T-helper 2 cell treated with Interferon-gamma antibody and Interleukin-4, amounts not matched to agents 5 μg/mL and 100 μg/mL, for 36 hours (primary cell): Measurements from ENCODE around the gene THAP6.
"Not testable (repeated sequence)": the region's sequence is repeated elsewhere in the genome, so short reads cannot be mapped to it uniquely, and the experiment has no call there.

ENCODE experiments used
- DNase-seq: peaks from one replicate; pipeline ENCODE4 v3.0.0; 2021; ENCODE audit warnings: low spot score
- H3K27ac Mint-ChIP-seq: one replicate; pipeline ENCODE4 v1.8.0; 2021; ENCODE audit warnings: mild to moderate bottlenecking, mixed read lengths
- H3K27me3 Mint-ChIP-seq: one replicate; pipeline ENCODE4 v1.8.0; 2021; ENCODE audit warnings: low read depth, mixed read lengths
- H3K36me3 Mint-ChIP-seq: one replicate; pipeline ENCODE4 v1.8.0; 2021; ENCODE audit warnings: low read depth, mixed read lengths
- H3K4me1 Mint-ChIP-seq: one replicate; pipeline ENCODE4 v1.8.0; 2021; ENCODE audit warnings: low read depth, mixed read lengths
- H3K4me3 Mint-ChIP-seq: one replicate; pipeline ENCODE4 v1.8.0; 2022; ENCODE audit warnings: mild to moderate bottlenecking, moderate library complexity, mixed read lengths
- H3K9me3 Mint-ChIP-seq: one replicate; pipeline ENCODE4 v1.8.0; 2021; ENCODE audit warnings: mixed read lengths

The THAP6 gene

GRCh38 chr4:75511841-75512240, 2.4 kb upstream of the THAP6 start:
- Mint-ChIP-seq H3K36me3 (peaks cover 33% of the 10 kb centered on the region), H3K4me3 (no peak overlapping the region), H3K9me3 (peaks cover 7% of the 10 kb centered on the region), H3K4me1 (peaks cover 35% of the 10 kb centered on the region), H3K27ac (no peak overlapping the region), H3K27me3 (no peaks in the 10 kb centered on the region)
- DNase-seq: no peak

GRCh38 chr4:75512386-75513211, 1.7 kb upstream of the THAP6 start:
- peaks cover 30% of the 10 kb centered on the region for H3K36me3 Mint-ChIP-seq
- peaks cover 35% of the 10 kb centered on the region for H3K4me1 Mint-ChIP-seq
- no peaks in the 10 kb centered on the region for H3K27me3 Mint-ChIP-seq
- H3K27ac Mint-ChIP-seq: peak overlapping the region; percentile 79
- no peak for DNase-seq
- H3K4me3 Mint-ChIP-seq: no peak overlapping the region
- H3K9me3 Mint-ChIP-seq: peaks cover 7% of the 10 kb centered on the region

- H3K36me3 Mint-ChIP-seq: peaks cover 33% of the 10 kb centered on the region
- DNase-seq: peak; percentile 11
- no peak overlapping the region for H3K4me3 Mint-ChIP-seq
- peaks cover 36% of the 10 kb centered on the region for H3K4me1 Mint-ChIP-seq
- H3K27ac Mint-ChIP-seq: peak overlapping the region; percentile 98
- no peaks in the 10 kb centered on the region for H3K27me3 Mint-ChIP-seq
- peaks cover 7% of the 10 kb centered on the region for H3K9me3 Mint-ChIP-seq
Observed at GRCh38 chr4:75513526-75514130, 645 bp upstream of the THAP6 start.

- peaks cover 34% of the 10 kb centered on the region for H3K36me3 Mint-ChIP-seq
- no peaks in the 10 kb centered on the region for H3K27me3 Mint-ChIP-seq
- H3K4me3 Mint-ChIP-seq: no peak overlapping the region
- H3K27ac Mint-ChIP-seq: peak overlapping the region; percentile 98
- H3K4me1 Mint-ChIP-seq: peaks cover 30% of the 10 kb centered on the region
- DNase-seq: no peak
- peaks cover 1% of the 10 kb centered on the region for H3K9me3 Mint-ChIP-seq
Observed at GRCh38 chr4:75514949-75515612, 808 bp downstream of the THAP6 start.

- H3K27me3 Mint-ChIP-seq: no peaks in the 10 kb centered on the region
- no peak for DNase-seq
- peaks cover 34% of the 10 kb centered on the region for H3K36me3 Mint-ChIP-seq
- no peaks in the 10 kb centered on the region for H3K9me3 Mint-ChIP-seq
- H3K4me1 Mint-ChIP-seq: peaks cover 23% of the 10 kb centered on the region
- no peak overlapping the region for H3K4me3 Mint-ChIP-seq
- no peak overlapping the region for H3K27ac Mint-ChIP-seq
Observed at GRCh38 chr4:75516144-75516543, 1.9 kb downstream of the THAP6 start.

GRCh38 chr4:75519452-75519851, 5.2 kb downstream of the THAP6 start:
- H3K27me3 Mint-ChIP-seq, H3K9me3 Mint-ChIP-seq, H3K27ac Mint-ChIP-seq, DNase-seq, H3K4me3 Mint-ChIP-seq: not testable (repeated sequence)
- Mint-ChIP-seq H3K4me1 (peaks cover 20% of the 10 kb centered on the region), H3K36me3 (peaks cover 47% of the 10 kb centered on the region)

- H3K27me3 Mint-ChIP-seq: no peaks in the 10 kb centered on the region
- H3K36me3 Mint-ChIP-seq: peaks cover 43% of the 10 kb centered on the region
- no peak overlapping the region for H3K4me3 Mint-ChIP-seq
- no peak overlapping the region for H3K27ac Mint-ChIP-seq
- no peak for DNase-seq
- no peaks in the 10 kb centered on the region for H3K9me3 Mint-ChIP-seq
- H3K4me1 Mint-ChIP-seq: peaks cover 1% of the 10 kb centered on the region
Observed at GRCh38 chr4:75525086-75525485, 10.8 kb downstream of the THAP6 start.

- DNase-seq: no peak
- H3K4me1 Mint-ChIP-seq: no peaks in the 10 kb centered on the region
- no peak overlapping the region for H3K27ac Mint-ChIP-seq
- H3K9me3 Mint-ChIP-seq: no peaks in the 10 kb centered on the region
- H3K4me3 Mint-ChIP-seq: no peak overlapping the region
- no peaks in the 10 kb centered on the region for H3K27me3 Mint-ChIP-seq
- H3K36me3 Mint-ChIP-seq: peaks cover 43% of the 10 kb centered on the region
Observed at GRCh38 chr4:75525910-75526309, 11.6 kb downstream of the THAP6 start.

- no peak overlapping the region for H3K4me3 Mint-ChIP-seq
- H3K27ac Mint-ChIP-seq: no peak overlapping the region
- no peaks in the 10 kb centered on the region for H3K4me1 Mint-ChIP-seq
- peaks cover 52% of the 10 kb centered on the region for H3K36me3 Mint-ChIP-seq
- no peaks in the 10 kb centered on the region for H3K27me3 Mint-ChIP-seq
- DNase-seq: no peak
- H3K9me3 Mint-ChIP-seq: peaks cover 8% of the 10 kb centered on the region
Observed at GRCh38 chr4:75527482-75527881, 13.2 kb downstream of the THAP6 start.

GRCh38 chr4:75530556-75531322, 16.5 kb downstream of the THAP6 start:
- Mint-ChIP-seq H3K36me3 (peaks cover 46% of the 10 kb centered on the region), H3K4me1 (no peaks in the 10 kb centered on the region), H3K4me3 (no peak overlapping the region), H3K9me3 (peaks cover 8% of the 10 kb centered on the region), H3K27ac (no peak overlapping the region), H3K27me3 (no peaks in the 10 kb centered on the region)
- DNase-seq: no peak

- not testable (repeated sequence) for H3K9me3 Mint-ChIP-seq, H3K27ac Mint-ChIP-seq, H3K27me3 Mint-ChIP-seq, H3K4me3 Mint-ChIP-seq, H3K4me1 Mint-ChIP-seq, DNase-seq
- peaks cover 42% of the 10 kb centered on the region for H3K36me3 Mint-ChIP-seq
Observed at GRCh38 chr4:75531536-75532143, 17.4 kb downstream of the THAP6 start.

- H3K36me3 Mint-ChIP-seq: peaks cover 34% of the 10 kb centered on the region
- not testable (repeated sequence) for H3K9me3 Mint-ChIP-seq, DNase-seq, H3K27ac Mint-ChIP-seq, H3K4me1 Mint-ChIP-seq, H3K4me3 Mint-ChIP-seq, H3K27me3 Mint-ChIP-seq
Observed at GRCh38 chr4:75533339-75533887, 19.1 kb downstream of the THAP6 start.

GRCh38 chr4:75533926-75534325, 19.7 kb downstream of the THAP6 start:
- not testable (repeated sequence) for H3K27me3 Mint-ChIP-seq, H3K27ac Mint-ChIP-seq, DNase-seq, H3K9me3 Mint-ChIP-seq, H3K4me1 Mint-ChIP-seq, H3K4me3 Mint-ChIP-seq
- peaks cover 33% of the 10 kb centered on the region for H3K36me3 Mint-ChIP-seq
